H1 (cell line): ENCODE data around the gene SLC6A8. TPM values are rescaled to one million over a fixed set of nuclear protein-coding genes. Genes with fewer than 3 reads are reported as not detected.

Experiments
- CTCF ChIA-PET: fragments of 300-600 bp; sonication (Branson Sonifier 250); formaldehyde crosslinking; loops from one replicate; lab custom pipeline; 2021; ENCODE audit not compliant: partially characterized antibody; lab: Charles Lee
- POLR2A ChIA-PET: fragments of 300-600 bp; sonication (Branson Sonifier 250); formaldehyde crosslinking; loops from one replicate; lab custom pipeline; 2021; ENCODE audit warnings: inconsistent platforms; ENCODE audit not compliant: partially characterized antibody; lab: Charles Lee
- DNase-seq, 2 experiments: peaks; one replicate each; pipeline versions ENCODE4 v3.0.0 to v3.0.0-alpha.2; 2010 to 2022; ENCODE audit warnings: low spot score in 2 of 2, low read depth in 1 of 2, mixed read lengths in 1 of 2
- FAIRE-seq: peaks from 2 replicates; lab custom pipeline; 2011; peaks lifted over from hg19 to GRCh38; lab: Jason Lieb, UNC
- H2AFZ ChIP-seq: 2 replicates; pipeline ENCODE4 v1.8.1; 2012; ENCODE audit warnings: low read length, inconsistent platforms
- H2AK5ac ChIP-seq: 2 replicates; pipeline ENCODE4 v1.6.1; 2013; ENCODE audit warnings: low read depth, low read length
- H2BK120ac ChIP-seq: replicated peaks from 2 replicates; pipeline ENCODE3; 2013; ENCODE audit warnings: low read depth, low read length, inconsistent platforms
- H2BK12ac ChIP-seq: 2 replicates; pipeline ENCODE4 v1.6.1; 2013; ENCODE audit warnings: low read depth, low read length
- H2BK15ac ChIP-seq: 2 replicates; pipeline ENCODE4 v1.6.1; 2013; ENCODE audit warnings: low read length
- H2BK20ac ChIP-seq: 2 replicates; pipeline ENCODE4 v1.6.1; 2013; ENCODE audit warnings: low read length
- H2BK5ac ChIP-seq: 2 replicates; pipeline ENCODE4 v1.6.1; 2013; ENCODE audit warnings: low read depth, low read length
- H3K14ac ChIP-seq: 2 replicates; pipeline ENCODE4 v1.6.1; 2013; ENCODE audit warnings: inconsistent platforms; ENCODE audit not compliant: insufficient read length
- H3K18ac ChIP-seq: 2 replicates; pipeline ENCODE4 v1.6.1; 2013; ENCODE audit warnings: low read length; ENCODE audit errors: extremely low read depth
- H3K23ac ChIP-seq: 2 replicates; pipeline ENCODE4 v1.6.1; 2013; ENCODE audit warnings: inconsistent platforms; ENCODE audit not compliant: insufficient read length
- H3K23me2 ChIP-seq: 2 replicates; pipeline ENCODE4 v1.6.1; 2013; ENCODE audit warnings: low read depth, low read length
- H3K27ac ChIP-seq: 2 replicates; pipeline ENCODE4 v1.6.1; 2011; ENCODE audit warnings: low read depth, low read length, inconsistent platforms
- H3K27me3 ChIP-seq, 4 experiments: replicated peaks in 1 of 4; 1 replicate in 1 of 4; 2 replicates in 3 of 4; pipeline versions ENCODE4 v1.6.1 to v1.8.1; 2011 to 2013; ENCODE audit warnings: low read length in 3 of 4, mild to moderate bottlenecking in 3 of 4, inconsistent platforms in 2 of 4, mixed read lengths in 2 of 4, moderate library complexity in 1 of 4; ENCODE audit not compliant: control insufficient read depth in 3 of 4, insufficient read depth in 3 of 4; ENCODE audit errors: extremely low read depth in 1 of 4
- H3K36me3 ChIP-seq, 4 experiments: 2 replicates each; pipeline versions ENCODE4 v1.6.1 to v1.8.1; 2011 to 2013; ENCODE audit warnings: mild to moderate bottlenecking in 4 of 4, low read length in 3 of 4, moderate library complexity in 2 of 4, control low read depth in 1 of 4, inconsistent platforms in 1 of 4; ENCODE audit not compliant: insufficient read depth in 4 of 4, control insufficient read depth in 2 of 4
- H3K4ac ChIP-seq: replicated peaks from 2 replicates; pipeline ENCODE3; 2013; ENCODE audit warnings: low read length, low read depth, mixed read lengths, inconsistent platforms; ENCODE audit not compliant: insufficient read length
- H3K4me1 ChIP-seq, 4 experiments: replicated peaks in 1 of 4; 1 replicate in 1 of 4; 2 replicates in 3 of 4; pipeline versions ENCODE4 v1.6.1 to v1.8.1; 2011 to 2013; ENCODE audit warnings: low read length in 3 of 4, inconsistent platforms in 2 of 4, mixed read lengths in 1 of 4; ENCODE audit not compliant: insufficient read depth in 4 of 4, control insufficient read depth in 3 of 4
- H3K4me2 ChIP-seq, 2 experiments: 2 replicates each; pipeline versions ENCODE4 v1.6.1 to v1.8.1; 2011 to 2013; ENCODE audit warnings: low read depth in 2 of 2, low read length in 2 of 2, control low read depth in 1 of 2, inconsistent platforms in 1 of 2, mild to moderate bottlenecking in 1 of 2; ENCODE audit not compliant: insufficient read depth in 1 of 2
- H3K4me3 ChIP-seq, 4 experiments: fragments of 200-600, 300-600 bp in 1 of 4; sonication (generic), shearing (Covaris generic), sonication (Bioruptor Twin) in 1 of 4; 2 replicates each; pipeline versions ENCODE4 v1.5.1 to v1.8.1; 2011 to 2016; ENCODE audit warnings: low read length in 4 of 4, low read depth in 3 of 4, control low read depth in 2 of 4, inconsistent platforms in 2 of 4, mild to moderate bottlenecking in 2 of 4, mixed read lengths in 1 of 4, moderate library complexity in 1 of 4; ENCODE audit not compliant: insufficient read depth in 2 of 4; ENCODE audit errors: extremely low read depth in 1 of 4
- H3K56ac ChIP-seq: replicated peaks from 2 replicates; pipeline ENCODE3; 2013; ENCODE audit warnings: low read depth, mild to moderate bottlenecking, mixed read lengths, low read length, inconsistent platforms; ENCODE audit not compliant: insufficient read length
- H3K79me1 ChIP-seq: 2 replicates; pipeline ENCODE4 v1.6.1; 2013; ENCODE audit warnings: low read depth, low read length, control low read depth
- H3K79me2 ChIP-seq, 2 experiments: 2 replicates each; pipeline versions ENCODE4 v1.6.1 to v1.8.1; 2012 to 2013; ENCODE audit warnings: low read length in 2 of 2, mild to moderate bottlenecking in 2 of 2, inconsistent platforms in 1 of 2; ENCODE audit not compliant: insufficient read depth in 2 of 2, control insufficient read depth in 1 of 2
- H3K9ac ChIP-seq, 4 experiments: replicated peaks in 1 of 4; 1 replicate in 1 of 4; 2 replicates in 3 of 4; pipeline versions ENCODE4 v1.6.1 to v1.8.1; 2011 to 2013; ENCODE audit warnings: low read depth in 3 of 4, low read length in 3 of 4, control low read depth in 2 of 4, mild to moderate bottlenecking in 2 of 4, moderate library complexity in 2 of 4, inconsistent platforms in 1 of 4; ENCODE audit errors: extremely low read depth in 1 of 4
- H3K9me3 ChIP-seq, 2 experiments: 2 replicates each; pipeline versions ENCODE4 v1.6.1 to v1.8.1; 2012 to 2013; ENCODE audit warnings: mild to moderate bottlenecking in 2 of 2, moderate library complexity in 2 of 2, control low read depth in 1 of 2, inconsistent platforms in 1 of 2, low read depth in 1 of 2, low read length in 1 of 2, mixed read lengths in 1 of 2; ENCODE audit not compliant: insufficient read depth in 2 of 2
- H4K20me1 ChIP-seq, 2 experiments: replicated peaks in 1 of 2; 2 replicates each; pipeline versions ENCODE3 to v1.8.1; 2011 to 2013; ENCODE audit warnings: inconsistent platforms in 2 of 2, low read length in 2 of 2, mild to moderate bottlenecking in 1 of 2; ENCODE audit not compliant: insufficient read depth in 2 of 2, control insufficient read depth in 1 of 2
- H4K5ac ChIP-seq: 2 replicates; pipeline ENCODE4 v1.6.1; 2013; ENCODE audit warnings: low read length, low read depth, mixed read lengths, inconsistent platforms; ENCODE audit not compliant: insufficient read length
- H4K8ac ChIP-seq: 2 replicates; pipeline ENCODE4 v1.8.0; 2013; ENCODE audit warnings: mild to moderate bottlenecking, moderate library complexity, low read length, inconsistent platforms; ENCODE audit not compliant: insufficient read depth; ENCODE audit errors: extremely low read depth
- H4K91ac ChIP-seq: replicated peaks from 2 replicates; pipeline ENCODE3; 2013; ENCODE audit warnings: low read length, mixed read lengths, inconsistent platforms; ENCODE audit not compliant: insufficient read length
- EZH2 ChIP-seq: fragments of 200-600 bp; sonication (generic); IDR thresholded peaks from 2 replicates; pipeline ENCODE4 v1.7.1; 2012; ENCODE audit warnings: low read depth, mild to moderate bottlenecking, moderate library complexity, low read length, inconsistent platforms; ENCODE audit not compliant: severe bottlenecking
- KDM4A ChIP-seq: IDR thresholded peaks from one replicate; pipeline ENCODE4 v1.7.1; 2012; ENCODE audit warnings: low read depth, mild to moderate bottlenecking, moderate library complexity, low read length, inconsistent platforms; ENCODE audit not compliant: severe bottlenecking
- SUZ12 ChIP-seq: fragments of 200-600 bp; sonication (generic); IDR thresholded peaks from 2 replicates; pipeline ENCODE4 v1.6.1; 2012; ENCODE audit warnings: mild to moderate bottlenecking, inconsistent platforms, low read length, moderate library complexity, mixed read lengths
- WGBS, 2 experiments: shearing (Covaris generic) in 1 of 2; methylation state at CpG; one replicate each; pipeline versions ENCODE4 v1.1.6 to v1.1.7; 2013 to 2015; ENCODE audit warnings: low lambda C conversion rate in 2 of 2, mixed read lengths in 2 of 2, inconsistent platforms in 1 of 2, low coverage in 1 of 2, missing lambda C conversion rate in 1 of 2; ENCODE audit not compliant: insufficient replicate concordance in 2 of 2, insufficient coverage in 1 of 2, insufficient read length in 1 of 2; ENCODE audit errors: extremely low coverage in 1 of 2, missing lambda C conversion rate in 1 of 2; 5-methylcytosine and 5-hydroxymethylcytosine counted together
- polyA plus RNA-seq, 7 experiments: library from polyadenylated mRNA; depleted of rRNA in 3 of 7; stranded (reverse) in 5 of 7; unstranded in 2 of 7; fragments of >200 nt in 5 of 7; fragments of 200-250 nt in 2 of 7; gene quantifications; 1 replicate in 5 of 7; 2 replicates in 1 of 7; 4 replicates in 1 of 7; pipeline versions ENCODE4 v1.2.1 to v1.2.3, GENCODE V29; 2011 to 2013; ENCODE audit warnings: missing spikeins in 2 of 7, mixed read lengths in 2 of 7
- total RNA-seq: library from RNA; stranded (reverse); fragmentation: NEBNext Ultra II Directional; extraction: Animal tissue kit (Norgen Biotek cat#: 25700); gene quantifications from 2 replicates; pipeline ENCODE4 v1.2.1, GENCODE V29; 2021
- TF ChIP-seq, protein P1 (sequence below), 3 experiments: IDR thresholded peaks; 1 replicate in 2 of 3; 2 replicates in 1 of 3; pipeline versions ENCODE4 v1.5.1 to v1.6.1; 2011; ENCODE audit warnings: low read length in 3 of 3, mild to moderate bottlenecking in 3 of 3, inconsistent platforms in 2 of 3, low read depth in 1 of 3, moderate library complexity in 1 of 3; ENCODE audit not compliant: insufficient read depth in 1 of 3; ENCODE audit errors: control extremely low read depth in 1 of 3

The SLC6A8 gene
- total and polyA plus RNA-seq, 2 of the 8 experiments (the other 6 are each of a cell fraction or from before 2014, with no cell fraction given) = 87.7 to 94.7 TPM

DNA sequence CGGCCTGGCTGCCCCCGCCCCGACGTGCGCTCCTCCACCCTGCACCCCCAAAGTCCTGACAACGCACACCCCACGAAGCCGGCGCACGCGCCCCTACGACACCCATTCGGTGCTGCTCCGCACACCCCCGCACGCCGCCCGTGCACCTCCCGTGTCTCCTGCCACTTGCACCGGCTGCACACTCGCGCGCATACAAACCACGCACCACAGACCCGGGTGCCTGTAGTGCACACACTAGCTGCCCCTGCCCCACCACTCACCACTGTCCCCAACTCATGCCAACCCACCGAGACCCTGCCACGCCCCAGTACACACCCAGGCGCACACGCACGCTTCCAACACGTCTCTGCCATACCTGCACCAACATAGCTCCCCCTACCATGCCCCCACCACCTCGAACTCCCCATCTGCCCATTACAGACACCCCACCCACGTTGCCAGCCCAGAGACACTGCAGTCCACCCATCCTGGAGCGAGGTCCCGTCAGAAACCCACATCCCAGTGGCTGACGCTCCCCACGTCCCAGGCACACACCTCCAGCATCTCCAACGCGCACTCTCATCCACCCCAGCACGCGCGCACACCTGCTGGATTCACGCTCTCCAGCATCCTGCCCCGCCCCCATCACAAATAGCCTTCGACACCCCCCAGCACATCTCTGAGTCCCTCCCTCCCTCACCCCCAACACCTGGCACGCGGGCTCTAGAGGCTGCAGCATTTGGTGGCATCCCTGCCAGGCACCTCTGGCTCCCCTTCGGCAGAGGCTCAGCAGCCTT is 44.9 kb upstream of the SLC6A8 start:
- Histone ChIP-seq H2AK5ac (no peak overlapping the region), H3K27ac (no peak overlapping the region), H3K4me3 (peak overlapping the region in 2 of 4 experiments; percentile 10 to 57; a peak in 3 of 8 replicates), H3K27me3 (peaks cover 57 to 71% (median 69%) of the 10 kb centered on the region in 4 experiments), H3K14ac (no peak overlapping the region), H4K5ac (no peak overlapping the region), H2BK120ac (no peak overlapping the region), H3K23ac (no peak overlapping the region), H3K79me2 (no peaks in the 10 kb centered on the region), H3K23me2 (peaks cover 7% of the 10 kb centered on the region; the same call in 1 of the 2 replicates), H3K4me2 (peak overlapping the region; percentile 74 to 89), H3K9ac (no peak overlapping the region), H3K4me1 (peaks cover 0 to 20% (median 9%) of the 10 kb centered on the region in 4 experiments; a peak in 5 of 7 replicates), H2BK15ac (no peak overlapping the region), H2AFZ (no peak overlapping the region), H2BK5ac (no peak overlapping the region), H2BK12ac (no peak overlapping the region), H2BK20ac (no peak overlapping the region), H3K9me3 (no peaks in the 10 kb centered on the region; a peak in 1 of 4 replicates), H3K79me1 (no peaks in the 10 kb centered on the region), H4K8ac (no peak overlapping the region), H3K36me3 (peaks cover 0 to 2% (median 0%) of the 10 kb centered on the region in 4 experiments; a peak in 1 of 8 replicates), H3K56ac (no peak overlapping the region), H3K4ac (no peak overlapping the region), H4K91ac (no peak overlapping the region), H3K18ac (no peak overlapping the region), H4K20me1 (peaks cover 0 to 12% of the 10 kb centered on the region in 2 experiments)
- ChIA-PET CTCF (interaction anchor here (0.7 to 21.6 kb wide), 7 partner anchors 15 to 69 kb away, joined by 3 to 408 read pairs (median 4); partner anchors contain the start of gene DUSP9), POLR2A (interaction anchor here (0.7 to 1.0 kb wide), 2 partner anchors 43 to 82 kb away, joined by 3 read pairs; no protein-coding TSS in a partner anchor)
- FAIRE-seq = no peak
- no peak for DNase-seq
- 6% methylated on average over 8 of the region's 48 CpGs; no CpG with 5 or more reads in 1 of the 2 experiments for WGBS, 2 experiments
- TF ChIP-seq, protein P1, sequence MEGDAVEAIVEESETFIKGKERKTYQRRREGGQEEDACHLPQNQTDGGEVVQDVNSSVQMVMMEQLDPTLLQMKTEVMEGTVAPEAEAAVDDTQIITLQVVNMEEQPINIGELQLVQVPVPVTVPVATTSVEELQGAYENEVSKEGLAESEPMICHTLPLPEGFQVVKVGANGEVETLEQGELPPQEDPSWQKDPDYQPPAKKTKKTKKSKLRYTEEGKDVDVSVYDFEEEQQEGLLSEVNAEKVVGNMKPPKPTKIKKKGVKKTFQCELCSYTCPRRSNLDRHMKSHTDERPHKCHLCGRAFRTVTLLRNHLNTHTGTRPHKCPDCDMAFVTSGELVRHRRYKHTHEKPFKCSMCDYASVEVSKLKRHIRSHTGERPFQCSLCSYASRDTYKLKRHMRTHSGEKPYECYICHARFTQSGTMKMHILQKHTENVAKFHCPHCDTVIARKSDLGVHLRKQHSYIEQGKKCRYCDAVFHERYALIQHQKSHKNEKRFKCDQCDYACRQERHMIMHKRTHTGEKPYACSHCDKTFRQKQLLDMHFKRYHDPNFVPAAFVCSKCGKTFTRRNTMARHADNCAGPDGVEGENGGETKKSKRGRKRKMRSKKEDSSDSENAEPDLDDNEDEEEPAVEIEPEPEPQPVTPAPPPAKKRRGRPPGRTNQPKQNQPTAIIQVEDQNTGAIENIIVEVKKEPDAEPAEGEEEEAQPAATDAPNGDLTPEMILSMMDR (IDR thresholded peaks at IDR 0.05; ENCODE audit: control extremely low read depth in 1 of 3, insufficient read depth in 1 of 3, low read depth in 1 of 3, low read length in 3 of 3) = no peak
- TF ChIP-seq EZH2 = peak; percentile 79
- peak; percentile 3 for TF ChIP-seq KDM4A
- TF ChIP-seq SUZ12 = peak; percentile 77
